Panc1 (cell line): ENCODE results near the gene NRP2.

Source experiments
- POLR2AphosphoS5 ChIP-seq: IDR thresholded peaks from 2 replicates; pipeline ENCODE4 v1.6.1; 2012; ENCODE audit warnings: mild to moderate bottlenecking, low read depth, low read length, moderate library complexity
- SIN3A ChIP-seq: IDR thresholded peaks from 2 replicates; pipeline ENCODE4 v1.6.1; 2012; ENCODE audit warnings: low read depth, mild to moderate bottlenecking, low read length, moderate library complexity, borderline replicate concordance; ENCODE audit not compliant: insufficient read depth
- TCF7L2 ChIP-seq: IDR thresholded peaks from 2 replicates; pipeline ENCODE4 v1.6.1; 2011; ENCODE audit warnings: mild to moderate bottlenecking, low read depth, low read length, inconsistent platforms
- TF ChIP-seq, protein P1 (sequence below): fragments of 450-650 bp; IDR thresholded peaks from 2 replicates; pipeline ENCODE4 v1.5.1; 2017; ENCODE audit warnings: mild to moderate bottlenecking
- TF ChIP-seq, protein P2 (sequence below), 2 experiments: IDR thresholded peaks; 2 replicates each; pipeline ENCODE4 v1.6.1; 2011 to 2012; ENCODE audit warnings: low read depth in 2 of 2, control low read depth in 1 of 2, low read length in 1 of 2, mild to moderate bottlenecking in 1 of 2, moderate library complexity in 1 of 2; ENCODE audit not compliant: insufficient read depth in 1 of 2

DNA sequence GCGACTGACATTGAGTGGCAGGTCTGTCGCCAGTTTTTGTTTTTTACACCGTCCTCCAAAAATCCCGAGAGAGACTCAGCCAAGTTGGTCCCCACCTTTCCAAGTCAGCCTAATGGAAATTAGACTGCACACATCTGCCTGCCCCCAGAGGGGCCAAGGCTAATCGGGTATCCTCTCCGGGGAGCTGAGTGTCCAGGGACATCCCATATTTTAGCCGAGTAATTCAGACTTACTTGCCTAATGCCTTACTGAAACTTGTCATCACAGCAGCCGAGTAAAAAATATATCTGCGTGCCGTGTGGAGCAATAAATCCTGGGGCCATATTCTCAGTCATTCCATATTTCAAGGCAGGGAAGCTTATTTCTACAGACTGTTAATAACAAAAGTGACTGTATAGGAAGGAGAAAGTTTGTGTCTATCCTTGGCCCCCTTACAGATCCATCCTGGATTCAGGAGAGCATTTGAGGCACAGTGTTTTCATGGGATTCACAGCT lies 38.9 kb upstream of the NRP2 start:
- TF ChIP-seq, protein P1, sequence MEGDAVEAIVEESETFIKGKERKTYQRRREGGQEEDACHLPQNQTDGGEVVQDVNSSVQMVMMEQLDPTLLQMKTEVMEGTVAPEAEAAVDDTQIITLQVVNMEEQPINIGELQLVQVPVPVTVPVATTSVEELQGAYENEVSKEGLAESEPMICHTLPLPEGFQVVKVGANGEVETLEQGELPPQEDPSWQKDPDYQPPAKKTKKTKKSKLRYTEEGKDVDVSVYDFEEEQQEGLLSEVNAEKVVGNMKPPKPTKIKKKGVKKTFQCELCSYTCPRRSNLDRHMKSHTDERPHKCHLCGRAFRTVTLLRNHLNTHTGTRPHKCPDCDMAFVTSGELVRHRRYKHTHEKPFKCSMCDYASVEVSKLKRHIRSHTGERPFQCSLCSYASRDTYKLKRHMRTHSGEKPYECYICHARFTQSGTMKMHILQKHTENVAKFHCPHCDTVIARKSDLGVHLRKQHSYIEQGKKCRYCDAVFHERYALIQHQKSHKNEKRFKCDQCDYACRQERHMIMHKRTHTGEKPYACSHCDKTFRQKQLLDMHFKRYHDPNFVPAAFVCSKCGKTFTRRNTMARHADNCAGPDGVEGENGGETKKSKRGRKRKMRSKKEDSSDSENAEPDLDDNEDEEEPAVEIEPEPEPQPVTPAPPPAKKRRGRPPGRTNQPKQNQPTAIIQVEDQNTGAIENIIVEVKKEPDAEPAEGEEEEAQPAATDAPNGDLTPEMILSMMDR: no peak
- TF ChIP-seq SIN3A (no peak), POLR2AphosphoS5 (no peak), TCF7L2 (no peak)
- TF ChIP-seq, protein P2, sequence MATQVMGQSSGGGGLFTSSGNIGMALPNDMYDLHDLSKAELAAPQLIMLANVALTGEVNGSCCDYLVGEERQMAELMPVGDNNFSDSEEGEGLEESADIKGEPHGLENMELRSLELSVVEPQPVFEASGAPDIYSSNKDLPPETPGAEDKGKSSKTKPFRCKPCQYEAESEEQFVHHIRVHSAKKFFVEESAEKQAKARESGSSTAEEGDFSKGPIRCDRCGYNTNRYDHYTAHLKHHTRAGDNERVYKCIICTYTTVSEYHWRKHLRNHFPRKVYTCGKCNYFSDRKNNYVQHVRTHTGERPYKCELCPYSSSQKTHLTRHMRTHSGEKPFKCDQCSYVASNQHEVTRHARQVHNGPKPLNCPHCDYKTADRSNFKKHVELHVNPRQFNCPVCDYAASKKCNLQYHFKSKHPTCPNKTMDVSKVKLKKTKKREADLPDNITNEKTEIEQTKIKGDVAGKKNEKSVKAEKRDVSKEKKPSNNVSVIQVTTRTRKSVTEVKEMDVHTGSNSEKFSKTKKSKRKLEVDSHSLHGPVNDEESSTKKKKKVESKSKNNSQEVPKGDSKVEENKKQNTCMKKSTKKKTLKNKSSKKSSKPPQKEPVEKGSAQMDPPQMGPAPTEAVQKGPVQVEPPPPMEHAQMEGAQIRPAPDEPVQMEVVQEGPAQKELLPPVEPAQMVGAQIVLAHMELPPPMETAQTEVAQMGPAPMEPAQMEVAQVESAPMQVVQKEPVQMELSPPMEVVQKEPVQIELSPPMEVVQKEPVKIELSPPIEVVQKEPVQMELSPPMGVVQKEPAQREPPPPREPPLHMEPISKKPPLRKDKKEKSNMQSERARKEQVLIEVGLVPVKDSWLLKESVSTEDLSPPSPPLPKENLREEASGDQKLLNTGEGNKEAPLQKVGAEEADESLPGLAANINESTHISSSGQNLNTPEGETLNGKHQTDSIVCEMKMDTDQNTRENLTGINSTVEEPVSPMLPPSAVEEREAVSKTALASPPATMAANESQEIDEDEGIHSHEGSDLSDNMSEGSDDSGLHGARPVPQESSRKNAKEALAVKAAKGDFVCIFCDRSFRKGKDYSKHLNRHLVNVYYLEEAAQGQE (IDR thresholded peaks at IDR 0.05; ENCODE audit: insufficient read depth in 1 of 2, low read depth in 2 of 2, low read length in 1 of 2): no peak
